NB4 (cell line): ENCODE results near the gene LILRA1.

Source experiments
- CTCF ChIP-seq: IDR thresholded peaks from one replicate; pipeline ENCODE4 v1.5.1; 2012; ENCODE audit warnings: low read depth, low read length
- MAX ChIP-seq: IDR thresholded peaks from 2 replicates; pipeline ENCODE4 v1.6.1; 2011; ENCODE audit warnings: low read depth, low read length
- POLR2A ChIP-seq: IDR thresholded peaks from 2 replicates; pipeline ENCODE4 v1.6.1; 2011; ENCODE audit warnings: mild to moderate bottlenecking; ENCODE audit not compliant: insufficient read length; ENCODE audit errors: extremely low read depth

- no peak for TF ChIP-seq CTCF
- TF ChIP-seq POLR2A, result no peak
- TF ChIP-seq MAX, result no peak
Measured at GRCh38 chr19:54608205-54608604, 14.8 kb downstream of the LILRA1 start.
